GM12878 (cell line): Measurements from ENCODE around the gene COL4A1.

Experiments
- ATF3 ChIP-seq: IDR thresholded peaks from 2 replicates; pipeline ENCODE4 v1.6.1; 2011; ENCODE audit warnings: low read depth, mild to moderate bottlenecking, low read length, moderate library complexity, borderline replicate concordance; ENCODE audit errors: extremely low read depth
- BACH1 ChIP-seq: fragments of 450-650 bp; IDR thresholded peaks from 2 replicates; pipeline ENCODE4 v1.6.1; 2017; ENCODE audit warnings: mild to moderate bottlenecking, borderline replicate concordance
- CBX3 ChIP-seq: fragments of 200-600 bp; sonication (generic); IDR thresholded peaks from 2 replicates; pipeline ENCODE4 v1.6.1; 2016; ENCODE audit warnings: low read depth, borderline replicate concordance
- GABPA ChIP-seq: IDR thresholded peaks from 2 replicates; pipeline ENCODE4 v1.6.1; 2014; ENCODE audit warnings: antibody characterized with exemption, low read depth, mild to moderate bottlenecking, inconsistent platforms
- IRF4 ChIP-seq: IDR thresholded peaks from 2 replicates; pipeline ENCODE4 v1.6.1; 2011; ENCODE audit warnings: low read depth, low read length
- MAX ChIP-seq: IDR thresholded peaks from 2 replicates; pipeline ENCODE4 v1.6.1; 2012; ENCODE audit warnings: low read depth, low read length, improper control_type of control experiment
- POLR2A ChIP-seq: IDR thresholded peaks from 2 replicates; pipeline ENCODE4 v1.6.1; 2011; ENCODE audit warnings: low read depth, mild to moderate bottlenecking, low read length
- REST ChIP-seq: IDR thresholded peaks from 2 replicates; pipeline ENCODE4 v1.6.1; 2012; ENCODE audit warnings: mild to moderate bottlenecking, low read depth, low read length
- ZBTB11 ChIP-seq: fragments of 450-650 bp; formaldehyde crosslinking; IDR thresholded peaks from 2 replicates; pipeline ENCODE4 v1.5.0; 2022; ENCODE audit warnings: mild to moderate bottlenecking, missing genetic modification characterization

- TF ChIP-seq MAX, result no peak
- no peak for TF ChIP-seq BACH1
- TF ChIP-seq ZBTB11 (CRISPR knock-in tag), result no peak
- no peak for TF ChIP-seq POLR2A
- no peak for TF ChIP-seq GABPA
- no peak for TF ChIP-seq IRF4
- TF ChIP-seq ATF3, result no peak
- TF ChIP-seq REST, result no peak
- no peak for TF ChIP-seq CBX3
Observed at GRCh38 chr13:110264685-110265275, 42.2 kb downstream of the COL4A1 start.
